Stimulated activated CD4-positive, alpha-beta T cell treated with anti-CD3 and anti-CD28 coated beads, TNF-alpha, amount 100 ng/mL, for 1 hour (primary cell): ENCODE data around the gene SMIM10L1.
A peak's percentile ranks its signal among the peaks of the same experiment; 100 is the strongest.

Experiments used
- DNase-seq, 3 donors: peaks; one replicate each; pipeline ENCODE4 v3.0.0-alpha.2; 2020; ENCODE audit warnings: low read depth in 3 of 3, low spot score in 1 of 3

Gene SMIM10L1

GRCh38 chr12:11171145-11171968 is at the start of gene SMIM10L1:
Gene SMIM10L1 (plus strand): TSS chr12:11171194. CDS start chr12:11171357, 163 bp downstream.
- DNase-seq = peak; percentile 62 to 74 (median 72)

- no peak for DNase-seq
Observed at GRCh38 chr12:11130382-11130781, 40.6 kb upstream of the SMIM10L1 start.

GRCh38 chr12:11130999-11131398 is 40.0 kb upstream of the SMIM10L1 start:
- DNase-seq = no peak

GRCh38 chr12:11133162-11133561 is 37.8 kb upstream of the SMIM10L1 start:
- DNase-seq = no peak

DNA sequence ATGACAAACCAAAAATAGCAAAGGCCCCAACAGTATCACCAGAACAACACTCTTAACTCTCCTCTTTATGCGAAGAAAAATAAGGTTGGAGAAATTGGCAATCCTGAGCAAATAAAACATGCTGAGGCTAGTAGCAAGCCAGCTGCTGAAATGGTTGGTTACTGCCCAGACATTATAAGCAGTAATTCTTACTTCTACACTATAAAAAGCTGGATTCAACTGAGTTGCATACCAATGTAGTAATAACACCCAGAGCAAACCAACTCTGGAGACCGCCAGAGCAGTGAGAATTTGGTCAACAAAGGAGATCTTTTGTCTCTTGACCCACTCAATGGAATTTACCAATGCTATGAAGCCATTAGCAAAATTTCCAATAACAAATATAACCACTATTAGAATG is 37.2 kb upstream of the SMIM10L1 start:
- DNase-seq = no peak

GRCh38 chr12:11134305-11134704 is 36.7 kb upstream of the SMIM10L1 start, which contains the start of gene TAS2R30:
Gene TAS2R30 (minus strand): TSS chr12:11134644. CDS start chr12:11134244, 400 bp downstream.
- no peak for DNase-seq

GRCh38 chr12:11136075-11136474 is 34.9 kb upstream of the SMIM10L1 start:
- no peak for DNase-seq

- DNase-seq = no peak
Observed at GRCh38 chr12:11143352-11143751, 27.6 kb upstream of the SMIM10L1 start.

GRCh38 chr12:11144297-11144696 is 26.7 kb upstream of the SMIM10L1 start:
- DNase-seq = no peak

DNA sequence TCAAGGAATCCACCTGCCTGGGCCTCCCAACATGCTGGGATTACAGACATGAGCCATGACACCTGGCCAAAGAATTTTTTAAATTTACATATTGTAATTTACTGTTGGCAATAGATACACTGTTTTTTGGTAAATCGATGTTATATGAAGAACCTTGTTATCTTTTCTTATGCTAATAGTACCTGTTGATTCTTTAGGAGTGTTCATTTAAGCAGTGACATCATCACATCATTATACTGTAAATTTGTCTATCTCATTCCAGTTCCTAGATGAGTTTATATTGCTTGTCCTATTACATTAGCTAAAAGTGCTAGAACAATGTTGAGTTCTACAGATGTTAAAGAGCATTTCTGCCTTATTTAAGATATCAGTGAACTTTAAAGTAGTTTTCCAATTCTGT is 23.6 kb upstream of the SMIM10L1 start:
- no peak for DNase-seq

GRCh38 chr12:11150832-11151231 is 20.2 kb upstream of the SMIM10L1 start:
- no peak for DNase-seq

DNA sequence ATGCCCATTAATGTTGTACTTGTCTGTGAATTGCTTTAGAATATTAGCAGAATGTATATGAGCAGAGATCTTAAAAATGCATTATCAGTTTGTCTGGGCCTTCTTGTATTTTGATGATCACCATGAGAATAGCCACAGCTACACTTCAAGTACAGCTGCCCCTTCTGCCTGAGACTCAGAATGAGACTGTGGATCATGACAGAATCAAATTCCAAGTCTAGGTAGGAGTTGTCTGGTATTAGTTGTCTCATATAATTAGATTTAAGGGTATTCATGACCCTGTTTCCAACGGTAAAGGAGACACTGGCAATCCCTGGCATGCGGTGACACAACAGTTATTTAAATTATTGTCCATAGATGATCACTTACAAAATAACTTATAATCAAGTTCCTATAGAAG is 18.3 kb upstream of the SMIM10L1 start:
- no peak for DNase-seq

- no peak for DNase-seq
Observed at GRCh38 chr12:11154400-11154925, 16.5 kb upstream of the SMIM10L1 start.

- no peak for DNase-seq
Observed at GRCh38 chr12:11158885-11159444, 12.0 kb upstream of the SMIM10L1 start.

DNA sequence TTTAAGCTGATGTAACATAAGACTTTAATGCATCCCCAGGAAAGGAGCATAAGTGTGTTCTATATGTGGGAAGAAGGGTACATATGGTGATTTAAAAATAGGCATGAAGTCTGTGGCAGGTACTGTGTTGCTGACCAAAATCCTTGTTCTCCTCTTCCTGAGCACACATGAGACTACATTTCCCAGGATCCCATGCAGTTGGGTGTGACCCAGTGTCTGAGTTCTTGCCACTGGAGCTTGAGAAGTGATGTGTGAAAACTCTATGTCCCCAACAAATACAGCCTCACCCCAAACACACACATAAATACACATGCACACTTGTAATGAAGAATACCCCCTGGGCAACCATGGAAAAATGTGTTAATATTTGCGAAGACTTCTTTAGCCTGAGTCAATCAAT is 8.5 kb upstream of the SMIM10L1 start:
- no peak for DNase-seq

DNA sequence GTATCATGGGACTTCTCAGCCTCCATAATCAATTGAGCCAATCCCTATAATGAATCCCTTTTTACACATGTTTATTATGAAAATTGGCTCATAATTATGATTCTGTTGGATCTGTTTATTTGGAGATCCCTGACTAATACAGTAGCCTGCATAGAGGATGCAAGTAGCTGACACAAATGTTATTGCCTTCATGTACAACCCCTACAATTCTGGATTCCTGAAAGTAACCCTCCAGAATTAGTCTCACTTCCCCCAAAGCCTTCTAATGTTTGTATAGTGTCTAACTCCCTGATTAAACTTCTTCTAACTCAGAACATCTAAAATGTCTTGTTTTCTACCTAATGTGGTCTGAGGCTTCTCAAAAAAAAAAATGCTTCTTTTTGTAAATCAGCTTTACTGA is 6.6 kb upstream of the SMIM10L1 start:
- no peak for DNase-seq

GRCh38 chr12:11166300-11166699 is 4.7 kb upstream of the SMIM10L1 start:
- DNase-seq = no peak

GRCh38 chr12:11170810-11171144 is 217 bp upstream of the SMIM10L1 start:
- no peak for DNase-seq

DNA sequence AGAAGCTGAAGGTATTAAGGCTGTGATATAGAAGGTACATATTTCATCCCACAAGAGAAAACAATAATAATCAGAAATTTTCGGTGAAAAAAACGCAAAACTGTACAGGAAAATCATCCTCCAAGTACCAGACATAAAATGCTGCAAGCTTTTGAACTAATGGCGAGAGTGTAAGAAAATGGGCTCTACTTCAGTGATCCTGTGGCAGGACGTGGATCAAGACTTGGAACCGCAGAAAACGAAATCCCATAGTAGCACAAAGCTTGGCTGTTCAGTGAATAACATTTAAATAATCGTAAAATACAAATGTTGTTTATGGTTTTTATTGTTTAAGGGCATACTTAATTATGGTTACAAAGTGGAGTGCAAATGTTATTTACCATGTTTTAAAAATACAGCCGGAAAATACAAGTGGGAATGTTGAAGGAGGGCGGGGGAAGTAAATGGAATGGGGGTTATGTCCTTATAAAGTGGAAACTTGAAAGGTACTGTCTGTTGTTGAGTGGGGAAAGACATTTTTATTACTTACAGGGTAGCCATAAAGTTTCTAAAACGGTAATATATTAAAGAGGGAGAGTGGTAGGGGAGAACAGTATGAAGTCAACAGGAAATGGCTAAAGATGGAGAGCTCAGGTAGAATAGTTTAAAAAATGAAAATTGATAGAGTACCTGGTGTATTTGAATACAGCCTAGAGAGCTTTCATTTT is 1.1 kb downstream of the SMIM10L1 start:
- DNase-seq = no peak

DNA sequence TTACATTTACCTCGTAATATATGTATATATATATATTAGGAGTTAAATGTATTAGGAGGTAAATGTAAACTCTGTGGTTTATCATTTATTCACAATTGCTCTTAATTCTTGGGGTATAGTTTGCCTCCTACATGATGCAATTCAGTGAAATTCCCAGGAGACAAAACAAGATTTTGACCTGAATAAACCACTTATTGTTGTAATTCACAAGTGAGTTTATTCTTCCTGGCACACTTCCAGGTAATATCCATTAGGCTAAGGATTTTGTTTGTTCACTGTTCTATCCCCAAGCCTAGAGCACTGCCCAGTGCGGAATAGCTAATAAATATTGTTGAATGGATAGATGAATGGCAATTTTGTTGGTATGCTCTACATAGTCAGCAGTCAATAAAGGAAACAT is 3.0 kb downstream of the SMIM10L1 start:
- DNase-seq = no peak

- DNase-seq = no peak
Observed at GRCh38 chr12:11178250-11178649, 7.3 kb downstream of the SMIM10L1 start.

GRCh38 chr12:11182529-11182928 is 11.5 kb downstream of the SMIM10L1 start:
- no peak for DNase-seq
